Muscle layer of colon (tissue), 2 donors: ENCODE results near the gene FBXO22.

Source experiments
- H3K27ac ChIP-seq: one replicate; pipeline ENCODE4 v1.7.0; 2013; ENCODE audit warnings: low read depth, mild to moderate bottlenecking, low read length, moderate library complexity
- H3K27me3 ChIP-seq, 2 donors: one replicate each; pipeline ENCODE4 v1.7.0; 2013; ENCODE audit warnings: low read length in 2 of 2, mild to moderate bottlenecking in 2 of 2; ENCODE audit not compliant: insufficient read depth in 2 of 2, control insufficient read depth in 1 of 2
- H3K36me3 ChIP-seq: one replicate; pipeline ENCODE4 v1.7.0; 2013; ENCODE audit warnings: mild to moderate bottlenecking, low read length; ENCODE audit not compliant: insufficient read depth
- H3K4me1 ChIP-seq: one replicate; pipeline ENCODE4 v1.7.0; 2013; ENCODE audit warnings: mild to moderate bottlenecking, low read length; ENCODE audit not compliant: insufficient read depth
- H3K4me3 ChIP-seq, 2 donors: one replicate each; pipeline ENCODE4 v1.7.0; 2013; ENCODE audit warnings: low read length in 2 of 2, low read depth in 1 of 2, mild to moderate bottlenecking in 1 of 2, moderate library complexity in 1 of 2
- H3K9ac ChIP-seq: one replicate; pipeline ENCODE4 v1.7.0; 2013; ENCODE audit warnings: low read length
- H3K9me3 ChIP-seq: one replicate; pipeline ENCODE4 v1.7.0; 2013; ENCODE audit warnings: mild to moderate bottlenecking, low read length
- donor health status: abdominal sarcoma.
- donor health status: Adenocarcinoma of cecum.

Gene FBXO22

GRCh38 chr15:75985971-75986370, 82.3 kb downstream of the FBXO22 start:
- H3K9ac ChIP-seq: no peak overlapping the region
- no peak overlapping the region for H3K27ac ChIP-seq
- no peak overlapping the region for H3K4me3 ChIP-seq
- no peaks in the 10 kb centered on the region for H3K36me3 ChIP-seq
- H3K27me3 ChIP-seq: no peaks in the 10 kb centered on the region
- no peaks in the 10 kb centered on the region for H3K9me3 ChIP-seq
- H3K4me1 ChIP-seq: no peaks in the 10 kb centered on the region

- Histone ChIP-seq H3K4me3 (no peak overlapping the region), H3K9me3 (no peaks in the 10 kb centered on the region), H3K9ac (no peak overlapping the region), H3K36me3 (no peaks in the 10 kb centered on the region), H3K27me3 (no peaks in the 10 kb centered on the region), H3K27ac (no peak overlapping the region), H3K4me1 (no peaks in the 10 kb centered on the region)
Measured at GRCh38 chr15:75989045-75989444, 85.4 kb downstream of the FBXO22 start.

- H3K9me3 ChIP-seq: no peaks in the 10 kb centered on the region
- H3K27me3 ChIP-seq: no peaks in the 10 kb centered on the region
Measured at GRCh38 chr15:75989875-75990274, 86.2 kb downstream of the FBXO22 start.

More at GRCh38 chr15:75989875-75990274, 86.2 kb downstream of the FBXO22 start:
- Histone ChIP-seq H3K36me3 (no peaks in the 10 kb centered on the region), H3K4me1 (no peaks in the 10 kb centered on the region), H3K9ac (no peak overlapping the region), H3K27ac (no peak overlapping the region), H3K4me3 (no peak overlapping the region)
